B cell (primary cell): ENCODE measurements around the gene PTPRN2. TPM values are rescaled to one million over a fixed set of nuclear protein-coding genes. Genes with fewer than 3 reads are reported as not detected.

Experiments used
- ATAC-seq: fragments of 200-7000 bp; cut with Tn5 transposase; one replicate; pipeline ENCODE4 v1.10.0; 2021; ENCODE audit warnings: low read depth, mild to moderate bottlenecking, moderate number of reproducible peaks, moderate library complexity
- CTCF ChIA-PET: fragments of 350-600 bp; sonication (Branson Sonifier 250); formaldehyde crosslinking; loops from one replicate; lab custom pipeline; 2021; ENCODE audit warnings: antibody characterized with exemption, inconsistent platforms; lab: Charles Lee
- POLR2A ChIA-PET: fragments of 350-600 bp; sonication (Branson Sonifier 250); formaldehyde crosslinking; loops from one replicate; lab custom pipeline; 2021; ENCODE audit warnings: antibody characterized with exemption; lab: Charles Lee
- DNase-seq: peaks from one replicate; pipeline ENCODE4 v3.0.0; 2013
- H2AFZ ChIP-seq: 2 replicates; pipeline ENCODE4 v1.6.1; 2012; ENCODE audit warnings: mild to moderate bottlenecking, low read depth, low read length; ENCODE audit not compliant: insufficient read depth, poor library complexity, severe bottlenecking
- H3K27ac ChIP-seq, 2 donors: 1 replicate in 1 of 2; 2 replicates in 1 of 2; pipeline ENCODE4 v1.5.1; 2012 to 2013; ENCODE audit warnings: low read length in 2 of 2, mild to moderate bottlenecking in 2 of 2, moderate library complexity in 1 of 2
- H3K27me3 ChIP-seq, 4 experiments: fragments of 200-600 bp in 1 of 4; sonication (generic) in 1 of 4; replicated peaks in 1 of 4; 1 replicate in 2 of 4; 2 replicates in 2 of 4; pipeline versions ENCODE4 v1.6.1 to v1.7.0; 2013 to 2016; ENCODE audit warnings: low read length in 3 of 4, mild to moderate bottlenecking in 2 of 4, mixed read lengths in 1 of 4, moderate library complexity in 1 of 4; ENCODE audit not compliant: insufficient read depth in 4 of 4, control insufficient read depth in 3 of 4; ENCODE audit errors: control extremely low read depth in 1 of 4
- H3K36me3 ChIP-seq, 2 experiments: replicated peaks in 1 of 2; 1 replicate in 1 of 2; 2 replicates in 1 of 2; pipeline versions ENCODE4 v1.6.1 to v1.7.1; 2013; ENCODE audit warnings: low read length in 1 of 2; ENCODE audit not compliant: insufficient read depth in 2 of 2, control insufficient read depth in 1 of 2; ENCODE audit errors: control extremely low read depth in 1 of 2, extremely low read depth in 1 of 2
- H3K4me1 ChIP-seq, 2 donors: fragments of 200-600 bp in 1 of 2; sonication (generic) in 1 of 2; 1 replicate in 1 of 2; 2 replicates in 1 of 2; pipeline versions ENCODE4 v1.5.1 to v1.6.1; 2013 to 2017; ENCODE audit warnings: low read length in 2 of 2; ENCODE audit not compliant: control insufficient read depth in 2 of 2, insufficient read depth in 2 of 2
- H3K4me2 ChIP-seq: replicated peaks from 2 replicates; pipeline ENCODE3; 2012; ENCODE audit warnings: mild to moderate bottlenecking, low read depth, low read length; ENCODE audit not compliant: poor library complexity, severe bottlenecking
- H3K4me3 ChIP-seq, 5 experiments: fragments of 200-600 bp in 1 of 5; sonication (generic) in 1 of 5; 1 replicate in 3 of 5; 2 replicates in 2 of 5; pipeline versions ENCODE4 v1.5.1 to v1.7.0; 2011 to 2016; ENCODE audit warnings: low read length in 4 of 5, mild to moderate bottlenecking in 4 of 5, low read depth in 2 of 5, control low read depth in 1 of 5, moderate library complexity in 1 of 5; ENCODE audit not compliant: insufficient read depth in 1 of 5; ENCODE audit errors: control extremely low read depth in 1 of 5, extremely low read depth in 1 of 5
- H3K79me2 ChIP-seq: fragments of 200-600 bp; sonication (generic); one replicate; pipeline ENCODE4 v1.6.0; 2016; ENCODE audit warnings: low read length; ENCODE audit not compliant: control insufficient read depth, insufficient read depth
- H3K9ac ChIP-seq: fragments of 200-600 bp; sonication (generic); 2 replicates; pipeline ENCODE4 v1.6.1; 2017; ENCODE audit warnings: mild to moderate bottlenecking, low read length, moderate library complexity
- H3K9me3 ChIP-seq, 3 donors: one replicate each; pipeline versions ENCODE4 v1.6.1 to v1.7.1; 2013; ENCODE audit warnings: low read length in 2 of 3; ENCODE audit not compliant: control insufficient read depth in 2 of 3, insufficient read depth in 1 of 3; ENCODE audit errors: control extremely low read depth in 1 of 3
- H4K20me1 ChIP-seq: 2 replicates; pipeline ENCODE4 v1.6.0; 2012; ENCODE audit warnings: mild to moderate bottlenecking, low read length; ENCODE audit not compliant: insufficient read depth, control insufficient read depth, poor library complexity, severe bottlenecking
- H3K27ac Mint-ChIP-seq: one replicate; pipeline ENCODE4 v1.8.0; 2021; ENCODE audit warnings: mixed read lengths
- H3K27me3 Mint-ChIP-seq: one replicate; pipeline ENCODE4 v1.8.0; 2021; ENCODE audit warnings: mixed read lengths
- H3K4me1 Mint-ChIP-seq: one replicate; pipeline ENCODE4 v1.8.0; 2021; ENCODE audit warnings: mixed read lengths
- H3K4me3 Mint-ChIP-seq: one replicate; pipeline ENCODE4 v1.8.0; 2021; ENCODE audit warnings: mixed read lengths
- H3K9me3 Mint-ChIP-seq: one replicate; pipeline ENCODE4 v1.8.0; 2022; ENCODE audit warnings: mixed read lengths; ENCODE audit not compliant: insufficient read depth
- EZH2 ChIP-seq: IDR thresholded peaks from 2 replicates; pipeline ENCODE4 v1.6.1; 2012; ENCODE audit warnings: borderline replicate concordance, low read depth, mild to moderate bottlenecking, moderate library complexity, low read length; ENCODE audit not compliant: insufficient read depth, poor library complexity, severe bottlenecking
- WGBS: methylation state at CpG from one replicate; pipeline ENCODE4 v1.1.5; 2013; ENCODE audit warnings: missing lambda C conversion rate; ENCODE audit not compliant: insufficient coverage; 5-methylcytosine and 5-hydroxymethylcytosine counted together
- intact Hi-C: fragments of 100-400 bp; cut with micrococcal nuclease; formaldehyde crosslinking; loops from one replicate; pipeline ENCODE4 v1.10.0; 2022
- polyA plus RNA-seq: library from polyadenylated mRNA; depleted of rRNA; stranded (reverse); fragments of >200 nt; gene quantifications from 2 replicates; pipeline ENCODE4 v1.2.3, GENCODE V29; 2012
- total RNA-seq, 2 donors: library from RNA; stranded (reverse); fragments of 120-200 nt in 1 of 2; gene quantifications; 1 replicate in 1 of 2; 2 replicates in 1 of 2; pipeline versions ENCODE4 v1.2.3 to v1.2.4, GENCODE V29; 2013 to 2022
- TF ChIP-seq, protein P1 (sequence below): fragments of 200-600 bp; IDR thresholded peaks from one replicate; pipeline ENCODE4 v1.8.0; 2022; ENCODE audit warnings: antibody characterized with exemption, mild to moderate bottlenecking

PTPRN2 gene
- total and polyA plus RNA-seq, 2 donors (not counting 1 experiment from before 2014, with no cell fraction given): 2.0 to 5.0 TPM

DNA sequence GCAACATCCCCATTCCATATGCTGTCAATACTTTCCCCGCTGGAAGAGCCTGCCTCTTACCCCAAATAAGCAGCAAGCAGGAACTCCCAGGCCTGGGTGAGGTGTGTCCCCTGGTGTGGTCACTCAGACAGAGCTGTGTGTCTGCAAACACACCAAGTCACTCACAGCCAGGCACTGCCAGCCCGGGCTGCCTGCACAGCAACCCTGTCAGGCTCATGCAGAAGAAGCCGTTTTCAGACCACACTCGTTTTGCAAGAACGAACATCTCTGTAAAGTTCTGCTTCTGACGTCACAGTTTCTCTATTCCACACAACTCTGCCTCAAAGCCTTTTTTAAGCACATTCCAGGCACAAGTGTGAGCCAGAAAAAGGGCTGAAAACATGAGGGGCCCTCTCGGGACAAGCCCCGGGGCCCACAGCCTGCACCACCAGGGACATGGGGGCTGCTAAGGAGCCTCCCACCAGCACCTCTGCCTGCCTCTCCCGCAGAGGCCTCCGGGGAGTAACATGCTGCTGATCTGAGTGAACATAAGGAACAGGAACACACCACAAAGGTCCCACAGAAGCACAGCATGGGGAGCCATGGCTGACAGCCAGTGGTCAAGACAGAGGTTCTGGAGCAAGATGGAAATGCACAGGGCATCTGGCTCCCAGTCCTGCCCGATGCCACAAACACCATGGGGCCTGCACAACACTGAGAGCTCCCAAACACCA is 11.4 kb downstream of the PTPRN2 start:
- Mint-ChIP-seq H3K4me1 (no peaks in the 10 kb centered on the region), H3K27me3 (peaks cover 15% of the 10 kb centered on the region), H3K4me3 (no peak overlapping the region), H3K27ac (no peak overlapping the region), H3K9me3 (peaks cover 10% of the 10 kb centered on the region)
- H3K27ac ChIP-seq: no peak overlapping the region
- no peaks in the 10 kb centered on the region for H4K20me1 ChIP-seq
- ChIA-PET CTCF (no interaction called here), POLR2A (no interaction called here)
- DNase-seq: no peak
- no peaks in the 10 kb centered on the region for H3K27me3 ChIP-seq
- H3K4me1 ChIP-seq: peaks cover 0 to 7% of the 10 kb centered on the region in 2 donors
- H3K4me3 ChIP-seq: no peak overlapping the region
- no peak overlapping the region for H3K4me2 ChIP-seq
- H3K9ac ChIP-seq: no peak overlapping the region
- intact Hi-C loops: no loop called here
- 37% methylated on average over 10 of the region's 11 CpGs for WGBS
- ATAC-seq: no peak
- peaks cover 0 to 16% (median 12%) of the 10 kb centered on the region in 3 donors for H3K9me3 ChIP-seq
- TF ChIP-seq, protein P1, sequence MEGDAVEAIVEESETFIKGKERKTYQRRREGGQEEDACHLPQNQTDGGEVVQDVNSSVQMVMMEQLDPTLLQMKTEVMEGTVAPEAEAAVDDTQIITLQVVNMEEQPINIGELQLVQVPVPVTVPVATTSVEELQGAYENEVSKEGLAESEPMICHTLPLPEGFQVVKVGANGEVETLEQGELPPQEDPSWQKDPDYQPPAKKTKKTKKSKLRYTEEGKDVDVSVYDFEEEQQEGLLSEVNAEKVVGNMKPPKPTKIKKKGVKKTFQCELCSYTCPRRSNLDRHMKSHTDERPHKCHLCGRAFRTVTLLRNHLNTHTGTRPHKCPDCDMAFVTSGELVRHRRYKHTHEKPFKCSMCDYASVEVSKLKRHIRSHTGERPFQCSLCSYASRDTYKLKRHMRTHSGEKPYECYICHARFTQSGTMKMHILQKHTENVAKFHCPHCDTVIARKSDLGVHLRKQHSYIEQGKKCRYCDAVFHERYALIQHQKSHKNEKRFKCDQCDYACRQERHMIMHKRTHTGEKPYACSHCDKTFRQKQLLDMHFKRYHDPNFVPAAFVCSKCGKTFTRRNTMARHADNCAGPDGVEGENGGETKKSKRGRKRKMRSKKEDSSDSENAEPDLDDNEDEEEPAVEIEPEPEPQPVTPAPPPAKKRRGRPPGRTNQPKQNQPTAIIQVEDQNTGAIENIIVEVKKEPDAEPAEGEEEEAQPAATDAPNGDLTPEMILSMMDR: no peak
- H2AFZ ChIP-seq: peak overlapping the region; percentile 36
- no peaks in the 10 kb centered on the region for H3K79me2 ChIP-seq
- H3K36me3 ChIP-seq: no peaks in the 10 kb centered on the region

DNA sequence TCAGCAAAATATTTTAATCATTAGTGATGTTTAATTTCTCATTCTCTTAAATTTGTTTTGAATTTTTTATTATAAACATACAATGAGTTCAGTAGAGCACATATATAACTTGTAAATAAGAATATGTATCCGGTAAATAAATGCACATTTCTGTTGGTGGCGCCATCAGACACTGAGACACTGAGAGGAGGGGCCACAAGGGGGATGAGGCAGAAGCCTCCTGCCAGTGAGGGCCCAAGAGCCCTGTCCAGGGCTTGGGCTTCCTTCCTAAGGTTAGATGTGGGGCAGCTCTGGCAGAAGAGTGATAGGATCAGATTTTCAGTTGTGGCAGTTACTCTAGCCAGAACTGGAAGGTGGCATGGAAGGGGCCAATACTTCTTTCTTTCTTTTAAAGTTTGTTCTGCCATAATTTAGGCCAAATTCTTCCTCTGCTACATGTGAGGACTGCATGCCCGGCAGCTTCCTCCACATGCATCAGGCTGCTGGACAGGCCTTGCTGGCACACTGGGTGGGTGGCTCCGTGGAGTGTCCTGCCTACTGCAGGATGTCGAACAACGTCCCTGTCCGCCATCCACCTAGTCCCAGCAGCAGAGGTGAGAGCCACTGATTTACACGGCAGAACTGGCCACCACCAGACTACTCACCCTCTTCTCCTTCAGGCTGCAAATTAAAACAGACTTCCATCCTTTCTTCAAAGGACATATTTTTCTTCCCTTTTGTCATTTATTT is 13.2 kb downstream of the PTPRN2 start:
- H3K4me2 ChIP-seq: no peak overlapping the region
- CTCF ChIA-PET: no interaction called here
- H3K9ac ChIP-seq: no peak overlapping the region
- peaks cover 0 to 5% of the 10 kb centered on the region in 2 donors for H3K4me1 ChIP-seq
- no peak overlapping the region for H3K27ac ChIP-seq
- no peaks in the 10 kb centered on the region for H3K4me1 Mint-ChIP-seq
- H3K9me3 ChIP-seq: peaks cover 0 to 8% (median 6%) of the 10 kb centered on the region in 3 donors
- H3K27me3 Mint-ChIP-seq: peaks cover 15% of the 10 kb centered on the region
- no peak overlapping the region for H3K4me3 ChIP-seq
- peaks cover 3% of the 10 kb centered on the region for H3K9me3 Mint-ChIP-seq
- no peak for TF ChIP-seq EZH2
- TF ChIP-seq, protein P1: no peak
- WGBS: 85% methylated on average over 8 of the region's 8 CpGs
- DNase-seq (no peak), ATAC-seq (no peak)
- intact Hi-C loops: no loop called here
- POLR2A ChIA-PET: no interaction called here
- H4K20me1 ChIP-seq: no peaks in the 10 kb centered on the region
- H3K36me3 ChIP-seq: no peaks in the 10 kb centered on the region
- no peak overlapping the region for H3K4me3 Mint-ChIP-seq
- no peaks in the 10 kb centered on the region for H3K79me2 ChIP-seq
- peaks cover 0 to 2% (median 0%) of the 10 kb centered on the region in 4 experiments for H3K27me3 ChIP-seq
- no peak overlapping the region for H2AFZ ChIP-seq
- no peak overlapping the region for H3K27ac Mint-ChIP-seq
